Motor neuron (in vitro differentiated cells): ENCODE measurements around the gene ZMYND11. TPM values are rescaled to one million over a fixed set of nuclear protein-coding genes. Genes with fewer than 3 reads are reported as not detected.
A peak's percentile ranks its signal among the peaks of the same experiment; 100 is the strongest.
"Not testable (repeated sequence)": the region's sequence is repeated elsewhere in the genome, so short reads cannot be mapped to it uniquely, and the experiment has no call there.

ENCODE experiments used
- ATAC-seq, 8 experiments: fragments of 200-7000 bp; cut with Tn5 transposase; replicated peaks in 6 of 8; 2 replicates each; pipeline ENCODE4 v1.8.0; 2021; ENCODE audit warnings: mild to moderate bottlenecking in 8 of 8, moderate library complexity in 8 of 8
- H3K27ac ChIP-seq, 2 donors: fragments of 250-450 bp; sonication (Bioruptor Pico); 2 replicates each; pipeline ENCODE4 v1.9.0; 2021; ENCODE audit warnings: antibody characterized with exemption in 2 of 2, mild to moderate bottlenecking in 2 of 2, moderate library complexity in 1 of 2
- H3K4me1 ChIP-seq, 2 donors: fragments of 250-450 bp; sonication (Bioruptor Pico); replicated peaks in 1 of 2; 2 replicates each; pipeline ENCODE4 v1.6.1; 2021; ENCODE audit warnings: antibody characterized with exemption in 2 of 2, mild to moderate bottlenecking in 2 of 2, moderate library complexity in 1 of 2
- H3K4me3 ChIP-seq, 5 donors: fragments of 250-450 bp; sonication (Bioruptor Pico); 2 replicates each; pipeline ENCODE4 v1.9.0; 2021; ENCODE audit warnings: antibody characterized with exemption in 5 of 5, mild to moderate bottlenecking in 5 of 5, moderate library complexity in 4 of 5
- WGBS, 10 experiments: fragments of 450-650 bp; shearing (Covaris generic); methylation state at CpG; one replicate each; pipeline ENCODE4 v1.0.0; 2022; 5-methylcytosine and 5-hydroxymethylcytosine counted together
- in situ Hi-C, 9 experiments: fragments of 400-800 bp; cut with MboI; loops; one replicate each; pipeline ENCODE4 v1.15.0; 2021; ENCODE audit warnings: low sequenced_read_pairs in 9 of 9, low pct_unique_long_range_greater_than_20kb in 2 of 9; ENCODE audit not compliant: unreplicated experiment in 9 of 9
- total RNA-seq, 8 experiments: library from RNA; unstranded; fragments of 300-600 nt; gene quantifications; 2 replicates each; pipeline versions ENCODE4 v1.2.3 to v1.2.4, GENCODE V29; 2022

The ZMYND11 gene
- total RNA-seq, 8 experiments from 2014 or later, result 24.2 to 83.8 (median 36.8) TPM

DNA sequence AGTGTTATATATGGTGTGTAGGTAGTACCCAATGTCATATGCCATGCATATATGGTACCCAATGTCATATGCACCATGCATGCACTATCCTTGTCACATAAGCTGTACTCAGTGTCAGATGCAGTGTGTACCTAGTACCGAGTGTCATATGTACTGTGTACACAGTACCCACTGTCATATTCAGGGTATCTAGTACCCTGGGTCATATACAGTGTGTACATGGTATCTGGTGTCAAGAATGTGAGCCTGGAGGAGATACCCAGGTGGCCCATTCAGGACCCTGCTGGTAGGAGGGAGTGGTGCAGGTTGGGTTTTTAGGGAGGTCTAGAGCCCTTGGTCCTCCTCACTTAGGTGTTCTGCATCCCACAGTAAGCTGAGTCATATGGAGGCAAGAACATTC is 1.8 kb downstream of the ZMYND11 start:
- ATAC-seq, result peak in 2 of 8 experiments; percentile 5 to 11
- Histone ChIP-seq H3K4me1 (peaks cover 3 to 28% of the 10 kb centered on the region in 2 donors), H3K4me3 (peak overlapping the region in 3 of 5 donors; percentile 75 to 90 (median 88)), H3K27ac (no peak overlapping the region)
- in situ Hi-C loops, result no loop called here
- 40 to 100% (median 80%) methylated on average over 1 of the region's 1 CpG; no CpG with 5 or more reads in 7 of the 10 experiments for WGBS, 10 experiments

DNA sequence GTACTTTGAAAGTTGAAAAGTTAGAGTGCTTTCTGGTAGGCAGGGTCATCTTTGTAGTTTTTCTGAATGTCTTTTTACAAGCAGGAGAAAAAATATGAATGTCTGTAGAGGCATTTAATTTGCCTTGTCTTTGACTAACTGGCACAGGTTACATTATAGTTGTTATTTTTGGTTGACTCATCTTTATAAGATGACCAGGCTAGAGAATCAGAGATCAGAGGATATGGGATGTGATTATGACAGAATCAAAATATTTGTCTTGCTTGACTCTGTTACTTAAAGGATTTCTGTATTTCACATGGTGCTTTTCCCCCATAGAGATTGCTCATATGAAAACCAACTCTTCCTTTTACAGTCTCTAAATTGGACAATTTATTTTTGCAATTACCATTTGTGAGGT is 2.4 kb downstream of the ZMYND11 start:
- Histone ChIP-seq H3K27ac (no peak overlapping the region), H3K4me1 (peaks cover 0 to 22% of the 10 kb centered on the region in 2 donors), H3K4me3 (no peak overlapping the region)
- in situ Hi-C loops, result no loop called here
- no peak for ATAC-seq

- Histone ChIP-seq H3K27ac (no peak overlapping the region), H3K4me3 (no peak overlapping the region), H3K4me1 (peaks cover 0 to 3% of the 10 kb centered on the region in 2 donors)
- 69 to 100% (median 98%) methylated on average over 1 to 3 of the region's 3 CpGs; no CpG with 5 or more reads in 4 of the 10 experiments for WGBS, 10 experiments
- no peak for ATAC-seq
- in situ Hi-C loops, result no loop called here
Measured at GRCh38 chr10:142371-142770, 7.1 kb downstream of the ZMYND11 start.

GRCh38 chr10:152915-153314 is 17.7 kb downstream of the ZMYND11 start:
- in situ Hi-C loops, result no loop called here
- WGBS, 10 experiments, result 86 to 100% (median 100%) methylated on average over 1 to 3 of the region's 4 CpGs; no CpG with 5 or more reads in 1 of the 10 experiments
- no peak overlapping the region for H3K27ac ChIP-seq
- no peak for ATAC-seq
- no peaks in the 10 kb centered on the region for H3K4me1 ChIP-seq
- no peak overlapping the region for H3K4me3 ChIP-seq

DNA sequence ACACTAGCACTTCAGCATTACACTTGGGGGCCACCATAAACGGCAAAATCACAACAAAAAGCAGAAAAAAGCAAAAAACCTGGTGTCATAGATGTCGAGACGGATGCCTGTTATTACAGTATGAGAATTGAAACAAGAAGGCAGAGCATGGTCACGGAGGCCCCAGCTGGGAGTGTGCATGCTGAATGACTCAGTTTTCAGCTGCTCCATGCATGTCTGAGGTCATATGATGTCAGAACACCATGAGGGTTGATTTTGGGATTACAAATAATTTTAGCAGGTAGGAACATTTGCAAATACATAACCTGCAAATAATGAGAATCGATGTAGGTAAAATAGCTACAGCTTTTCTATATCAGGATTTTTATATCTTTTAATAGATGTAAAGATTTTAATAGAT is 19.1 kb downstream of the ZMYND11 start:
- 80 to 100% (median 94%) methylated on average over 1 to 5 of the region's 5 CpGs; no CpG with 5 or more reads in 1 of the 10 experiments for WGBS, 10 experiments
- in situ Hi-C loops, result no loop called here
- Histone ChIP-seq H3K4me1 (no peaks in the 10 kb centered on the region), H3K27ac (no peak overlapping the region), H3K4me3 (no peak overlapping the region)
- peak in 7 of 8 experiments; percentile 42 to 84 (median 69) for ATAC-seq

- Histone ChIP-seq H3K27ac (no peak overlapping the region), H3K4me1 (no peaks in the 10 kb centered on the region), H3K4me3 (no peak overlapping the region)
- ATAC-seq, result no peak
- in situ Hi-C loops, result no loop called here
Measured at GRCh38 chr10:167383-167782, 32.1 kb downstream of the ZMYND11 start.

DNA sequence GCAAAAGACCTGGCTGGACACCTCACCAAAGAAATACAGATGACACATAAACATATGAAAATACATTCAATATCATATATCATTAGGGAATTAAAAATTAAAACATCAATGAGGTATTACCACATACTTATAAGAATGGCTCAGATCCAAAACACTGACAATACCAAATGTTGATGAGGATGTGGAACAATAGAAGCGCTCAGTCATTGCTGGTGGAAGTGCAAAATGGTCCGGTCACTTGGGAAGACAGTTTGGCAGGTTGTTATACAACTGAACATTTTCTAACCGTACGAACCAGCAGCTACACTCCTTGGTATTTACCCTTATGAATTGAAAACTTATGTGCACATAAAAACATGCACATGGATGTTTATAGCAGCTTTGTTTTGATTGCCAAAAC is 38.5 kb downstream of the ZMYND11 start:
- Histone ChIP-seq H3K27ac (no peak overlapping the region), H3K4me3 (no peak overlapping the region), H3K4me1 (no peaks in the 10 kb centered on the region)
- WGBS, 10 experiments, result 80 to 97% (median 93%) methylated on average over 1 to 4 of the region's 4 CpGs; no CpG with 5 or more reads in 1 of the 10 experiments
- ATAC-seq, result no peak
- in situ Hi-C loops, result no loop called here

DNA sequence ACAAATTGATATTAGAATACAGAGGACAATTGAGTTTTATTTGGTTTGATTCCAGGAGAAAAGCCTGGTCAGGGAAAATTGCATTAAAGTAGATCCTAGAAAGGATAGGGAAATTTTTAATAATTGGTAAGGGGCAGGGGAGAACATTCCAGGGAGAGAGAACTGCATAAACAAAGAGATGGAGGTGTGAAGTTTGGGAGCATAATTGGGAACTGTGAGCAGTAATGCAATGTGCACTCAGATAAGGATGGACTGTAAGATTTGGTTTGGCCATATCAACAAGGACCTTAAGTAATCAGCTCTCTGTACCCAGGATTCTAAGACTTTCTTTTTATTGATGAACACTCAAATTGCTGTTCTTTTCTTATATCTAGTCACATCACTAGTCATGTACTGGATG is 41.4 kb downstream of the ZMYND11 start:
- Histone ChIP-seq H3K27ac (no peak overlapping the region), H3K4me3 (no peak overlapping the region), H3K4me1 (no peaks in the 10 kb centered on the region)
- in situ Hi-C loops, result no loop called here
- no peak for ATAC-seq

DNA sequence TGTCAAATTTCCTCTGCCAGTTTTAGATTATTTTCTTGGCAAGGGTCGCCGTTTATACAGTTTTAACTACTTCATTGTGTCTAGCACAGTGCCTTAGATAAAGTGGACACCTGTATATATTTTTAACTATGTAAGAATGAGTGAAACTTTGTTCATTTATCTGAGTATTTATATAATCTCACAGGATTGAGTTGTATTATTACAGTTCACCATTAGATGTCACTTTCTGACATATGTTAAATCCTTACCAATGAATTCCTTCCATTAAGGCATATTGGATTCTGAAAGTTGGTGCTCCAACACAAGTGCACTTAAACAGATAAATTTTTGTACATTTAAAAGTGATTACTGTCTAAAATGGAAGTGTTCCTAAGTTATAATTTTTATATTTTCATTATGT is 43.0 kb downstream of the ZMYND11 start:
- Histone ChIP-seq H3K4me1 (no peaks in the 10 kb centered on the region), H3K4me3 (no peak overlapping the region), H3K27ac (no peak overlapping the region)
- 0 to 100% (median 90%) methylated on average over 1 to 2 of the region's 2 CpGs for WGBS, 10 experiments
- in situ Hi-C loops, result no loop called here
- ATAC-seq, result peak in 3 of 8 experiments; percentile 37 to 47 (median 44)

GRCh38 chr10:178723-179122 is 43.5 kb downstream of the ZMYND11 start:
- ATAC-seq, result no peak
- Histone ChIP-seq H3K27ac (no peak overlapping the region), H3K4me3 (no peak overlapping the region), H3K4me1 (no peaks in the 10 kb centered on the region)
- in situ Hi-C loops, result no loop called here

DNA sequence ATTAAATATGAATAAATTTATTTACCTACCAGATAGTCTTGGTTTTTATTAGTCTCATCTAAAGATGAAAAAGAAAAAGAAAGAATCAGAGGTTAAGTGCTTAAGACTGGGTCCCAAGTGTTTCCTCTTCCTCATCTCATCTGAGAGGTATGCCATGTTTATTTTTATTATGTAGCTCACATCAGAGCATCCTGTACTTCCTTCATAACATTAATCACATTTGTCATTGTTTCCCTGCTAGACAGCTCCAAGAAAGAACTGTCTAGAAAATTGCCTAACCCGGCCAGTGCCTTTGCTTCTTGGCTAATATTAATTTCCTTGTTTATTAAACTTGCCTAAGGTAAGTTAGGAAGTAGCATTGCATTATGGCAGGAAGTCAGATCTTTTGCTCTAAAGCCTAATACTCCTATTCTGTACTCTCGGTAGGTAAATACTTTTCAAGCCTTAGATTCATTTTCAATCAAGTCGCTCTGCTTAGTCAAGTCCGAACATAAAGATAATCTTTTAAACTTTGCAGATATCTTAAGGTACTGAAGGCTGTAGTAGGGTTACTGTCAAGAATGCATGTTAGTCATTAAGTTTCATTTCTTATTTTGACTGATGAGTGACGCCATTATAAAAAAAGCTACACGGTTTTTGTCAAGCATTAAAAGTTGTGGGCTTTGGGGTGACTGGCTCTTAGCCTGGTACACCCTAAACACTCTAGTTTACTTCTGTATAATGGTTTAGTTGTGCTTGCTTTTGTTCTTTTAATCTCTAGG is 47.4 kb downstream of the ZMYND11 start:
- H3K27ac ChIP-seq, result no peak overlapping the region
- no peak overlapping the region for H3K4me3 ChIP-seq
- in situ Hi-C loops, result no loop called here
- WGBS, 10 experiments, result 74 to 100% (median 96%) methylated on average over 2 to 6 of the region's 6 CpGs
- no peak for ATAC-seq
- no peaks in the 10 kb centered on the region for H3K4me1 ChIP-seq

DNA sequence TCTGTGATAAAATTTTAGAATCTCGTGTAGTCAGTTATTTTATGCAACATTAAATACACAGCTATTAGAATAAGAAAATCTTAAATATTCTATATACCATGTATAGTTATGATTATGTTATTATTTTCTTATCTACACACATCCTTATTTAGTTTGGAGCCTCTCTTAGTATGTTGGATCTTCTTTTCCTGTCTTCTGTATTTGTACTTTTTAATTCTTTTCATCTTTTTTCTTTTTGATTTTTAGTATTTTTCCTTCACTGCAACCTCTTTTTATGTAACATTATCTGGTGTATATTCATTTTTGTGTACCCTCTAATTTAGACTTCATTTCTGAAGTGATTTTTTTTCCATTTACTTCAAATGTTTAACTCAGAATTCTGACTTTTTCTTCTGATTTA is 48.9 kb downstream of the ZMYND11 start:
- no peak for ATAC-seq
- Histone ChIP-seq H3K4me3 (no peak overlapping the region), H3K27ac (no peak overlapping the region), H3K4me1 (no peaks in the 10 kb centered on the region)
- WGBS, 10 experiments, result 78 to 100% (median 89%) methylated on average over 1 of the region's 1 CpG; no CpG with 5 or more reads in 2 of the 10 experiments
- in situ Hi-C loops, result no loop called here

GRCh38 chr10:184911-185310 is 49.7 kb downstream of the ZMYND11 start:
- H3K4me1 ChIP-seq, result no peaks in the 10 kb centered on the region
- ATAC-seq, result peak in 2 of 8 experiments; percentile 61 to 77
- no peak overlapping the region for H3K27ac ChIP-seq
- WGBS, 10 experiments, result 78 to 100% (median 94%) methylated on average over 2 to 5 of the region's 5 CpGs; no CpG with 5 or more reads in 1 of the 10 experiments
- no peak overlapping the region for H3K4me3 ChIP-seq
- in situ Hi-C loops, result no loop called here

DNA sequence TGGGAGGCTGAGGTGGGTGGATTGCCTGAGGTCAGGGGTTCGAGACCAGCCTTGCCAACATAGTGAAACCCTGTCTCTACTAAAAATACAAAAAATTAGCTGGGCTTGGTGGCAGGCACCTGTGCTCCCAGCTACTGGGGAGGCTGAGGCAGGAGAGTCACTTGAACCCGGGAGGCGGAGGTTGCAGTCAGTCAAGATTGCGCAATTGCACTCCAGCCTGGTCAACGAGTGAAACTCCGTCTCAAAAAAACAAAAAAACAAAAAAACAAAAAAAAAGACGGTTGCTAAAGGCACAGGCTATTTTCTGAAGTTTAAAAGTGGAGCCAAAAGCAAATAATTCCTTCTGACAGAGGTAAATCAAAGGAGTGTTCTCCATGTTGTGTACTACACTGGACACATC is 50.3 kb downstream of the ZMYND11 start:
- in situ Hi-C loops, H3K4me1 ChIP-seq, H3K27ac ChIP-seq, ATAC-seq, H3K4me3 ChIP-seq: not testable (repeated sequence)
- 91 to 100% (median 98%) methylated on average over 2 to 7 of the region's 7 CpGs; no CpG with 5 or more reads in 3 of the 10 experiments for WGBS, 10 experiments
